B cell (primary cell): ENCODE results near the gene USH2A. TPM values are rescaled to one million over a fixed set of nuclear protein-coding genes. Genes with fewer than 3 reads are reported as not detected.

Experiments
- ATAC-seq: fragments of 200-7000 bp; cut with Tn5 transposase; one replicate; pipeline ENCODE4 v1.10.0; 2021; ENCODE audit warnings: low read depth, mild to moderate bottlenecking, moderate number of reproducible peaks, moderate library complexity
- CTCF ChIA-PET: fragments of 350-600 bp; sonication (Branson Sonifier 250); formaldehyde crosslinking; loops from one replicate; lab custom pipeline; 2021; ENCODE audit warnings: antibody characterized with exemption, inconsistent platforms; lab: Charles Lee
- POLR2A ChIA-PET: fragments of 350-600 bp; sonication (Branson Sonifier 250); formaldehyde crosslinking; loops from one replicate; lab custom pipeline; 2021; ENCODE audit warnings: antibody characterized with exemption; lab: Charles Lee
- DNase-seq: peaks from one replicate; pipeline ENCODE4 v3.0.0; 2013
- H2AFZ ChIP-seq: 2 replicates; pipeline ENCODE4 v1.6.1; 2012; ENCODE audit warnings: mild to moderate bottlenecking, low read depth, low read length; ENCODE audit not compliant: insufficient read depth, poor library complexity, severe bottlenecking
- H3K27ac ChIP-seq, 2 donors: 1 replicate in 1 of 2; 2 replicates in 1 of 2; pipeline ENCODE4 v1.5.1; 2012 to 2013; ENCODE audit warnings: low read length in 2 of 2, mild to moderate bottlenecking in 2 of 2, moderate library complexity in 1 of 2
- H3K27me3 ChIP-seq, 4 experiments: fragments of 200-600 bp in 1 of 4; sonication (generic) in 1 of 4; replicated peaks in 1 of 4; 1 replicate in 2 of 4; 2 replicates in 2 of 4; pipeline versions ENCODE4 v1.6.1 to v1.7.0; 2013 to 2016; ENCODE audit warnings: low read length in 3 of 4, mild to moderate bottlenecking in 2 of 4, mixed read lengths in 1 of 4, moderate library complexity in 1 of 4; ENCODE audit not compliant: insufficient read depth in 4 of 4, control insufficient read depth in 3 of 4; ENCODE audit errors: control extremely low read depth in 1 of 4
- H3K36me3 ChIP-seq, 2 experiments: replicated peaks in 1 of 2; 1 replicate in 1 of 2; 2 replicates in 1 of 2; pipeline versions ENCODE4 v1.6.1 to v1.7.1; 2013; ENCODE audit warnings: low read length in 1 of 2; ENCODE audit not compliant: insufficient read depth in 2 of 2, control insufficient read depth in 1 of 2; ENCODE audit errors: control extremely low read depth in 1 of 2, extremely low read depth in 1 of 2
- H3K4me1 ChIP-seq, 2 donors: fragments of 200-600 bp in 1 of 2; sonication (generic) in 1 of 2; 1 replicate in 1 of 2; 2 replicates in 1 of 2; pipeline versions ENCODE4 v1.5.1 to v1.6.1; 2013 to 2017; ENCODE audit warnings: low read length in 2 of 2; ENCODE audit not compliant: control insufficient read depth in 2 of 2, insufficient read depth in 2 of 2
- H3K4me2 ChIP-seq: replicated peaks from 2 replicates; pipeline ENCODE3; 2012; ENCODE audit warnings: mild to moderate bottlenecking, low read depth, low read length; ENCODE audit not compliant: poor library complexity, severe bottlenecking
- H3K4me3 ChIP-seq, 5 experiments: fragments of 200-600 bp in 1 of 5; sonication (generic) in 1 of 5; 1 replicate in 3 of 5; 2 replicates in 2 of 5; pipeline versions ENCODE4 v1.5.1 to v1.7.0; 2011 to 2016; ENCODE audit warnings: low read length in 4 of 5, mild to moderate bottlenecking in 4 of 5, low read depth in 2 of 5, control low read depth in 1 of 5, moderate library complexity in 1 of 5; ENCODE audit not compliant: insufficient read depth in 1 of 5; ENCODE audit errors: control extremely low read depth in 1 of 5, extremely low read depth in 1 of 5
- H3K79me2 ChIP-seq: fragments of 200-600 bp; sonication (generic); one replicate; pipeline ENCODE4 v1.6.0; 2016; ENCODE audit warnings: low read length; ENCODE audit not compliant: control insufficient read depth, insufficient read depth
- H3K9ac ChIP-seq: fragments of 200-600 bp; sonication (generic); 2 replicates; pipeline ENCODE4 v1.6.1; 2017; ENCODE audit warnings: mild to moderate bottlenecking, low read length, moderate library complexity
- H3K9me3 ChIP-seq, 3 donors: one replicate each; pipeline versions ENCODE4 v1.6.1 to v1.7.1; 2013; ENCODE audit warnings: low read length in 2 of 3; ENCODE audit not compliant: control insufficient read depth in 2 of 3, insufficient read depth in 1 of 3; ENCODE audit errors: control extremely low read depth in 1 of 3
- H4K20me1 ChIP-seq: 2 replicates; pipeline ENCODE4 v1.6.0; 2012; ENCODE audit warnings: mild to moderate bottlenecking, low read length; ENCODE audit not compliant: insufficient read depth, control insufficient read depth, poor library complexity, severe bottlenecking
- H3K27ac Mint-ChIP-seq: one replicate; pipeline ENCODE4 v1.8.0; 2021; ENCODE audit warnings: mixed read lengths
- H3K27me3 Mint-ChIP-seq: one replicate; pipeline ENCODE4 v1.8.0; 2021; ENCODE audit warnings: mixed read lengths
- H3K4me1 Mint-ChIP-seq: one replicate; pipeline ENCODE4 v1.8.0; 2021; ENCODE audit warnings: mixed read lengths
- H3K4me3 Mint-ChIP-seq: one replicate; pipeline ENCODE4 v1.8.0; 2021; ENCODE audit warnings: mixed read lengths
- H3K9me3 Mint-ChIP-seq: one replicate; pipeline ENCODE4 v1.8.0; 2022; ENCODE audit warnings: mixed read lengths; ENCODE audit not compliant: insufficient read depth
- CTCF ChIP-seq: fragments of 200-600 bp; IDR thresholded peaks from one replicate; pipeline ENCODE4 v1.8.0; 2022; ENCODE audit warnings: antibody characterized with exemption, mild to moderate bottlenecking
- EZH2 ChIP-seq: IDR thresholded peaks from 2 replicates; pipeline ENCODE4 v1.6.1; 2012; ENCODE audit warnings: borderline replicate concordance, low read depth, mild to moderate bottlenecking, moderate library complexity, low read length; ENCODE audit not compliant: insufficient read depth, poor library complexity, severe bottlenecking
- WGBS: methylation state at CpG from one replicate; pipeline ENCODE4 v1.1.5; 2013; ENCODE audit warnings: missing lambda C conversion rate; ENCODE audit not compliant: insufficient coverage; 5-methylcytosine and 5-hydroxymethylcytosine counted together
- intact Hi-C: fragments of 100-400 bp; cut with micrococcal nuclease; formaldehyde crosslinking; loops from one replicate; pipeline ENCODE4 v1.10.0; 2022
- polyA plus RNA-seq: library from polyadenylated mRNA; depleted of rRNA; stranded (reverse); fragments of >200 nt; gene quantifications from 2 replicates; pipeline ENCODE4 v1.2.3, GENCODE V29; 2012
- total RNA-seq, 2 donors: library from RNA; stranded (reverse); fragments of 120-200 nt in 1 of 2; gene quantifications; 1 replicate in 1 of 2; 2 replicates in 1 of 2; pipeline versions ENCODE4 v1.2.3 to v1.2.4, GENCODE V29; 2013 to 2022

USH2A gene
- total and polyA plus RNA-seq, 2 donors (not counting 1 experiment from before 2014, with no cell fraction given): 0.01 TPM; not detected in 1

- POLR2A ChIA-PET: no interaction called here
- Mint-ChIP-seq H3K27ac (no peak overlapping the region), H3K4me3 (no peak overlapping the region)
These were observed 684.2 kb downstream of the USH2A start for GRCh38 chr1:215739025-215739424.

GRCh38 chr1:215731699-215732098, 691.5 kb downstream of the USH2A start:
- Mint-ChIP-seq H3K4me3 (no peak overlapping the region), H3K27ac (no peak overlapping the region), H3K9me3 (no peaks in the 10 kb centered on the region), H3K27me3 (no peaks in the 10 kb centered on the region), H3K4me1 (no peaks in the 10 kb centered on the region)
- H3K4me2 ChIP-seq: no peak overlapping the region
- H3K36me3 ChIP-seq: no peaks in the 10 kb centered on the region
- intact Hi-C loops: no loop called here
- no peak for ATAC-seq
- POLR2A ChIA-PET: no interaction called here
- H3K4me1 ChIP-seq: no peaks in the 10 kb centered on the region
- no peak overlapping the region for H3K4me3 ChIP-seq
- H3K9ac ChIP-seq: no peak overlapping the region
- H2AFZ ChIP-seq: no peak overlapping the region
- no peaks in the 10 kb centered on the region for H4K20me1 ChIP-seq
- H3K79me2 ChIP-seq: no peaks in the 10 kb centered on the region
- no peaks in the 10 kb centered on the region for H3K27me3 ChIP-seq
- DNase-seq: no peak
- CTCF ChIA-PET: no interaction called here
- TF ChIP-seq CTCF: no peak
- no peak for TF ChIP-seq EZH2
- peaks cover 0 to 7% (median 6%) of the 10 kb centered on the region in 3 donors for H3K9me3 ChIP-seq
- H3K27ac ChIP-seq: no peak overlapping the region

More at GRCh38 chr1:215739025-215739424, 684.2 kb downstream of the USH2A start:
- Histone ChIP-seq H3K9ac (no peak overlapping the region), H3K27ac (no peak overlapping the region), H3K79me2 (no peaks in the 10 kb centered on the region), H3K27me3 (no peaks in the 10 kb centered on the region), H3K4me3 (no peak overlapping the region), H3K9me3 (peaks cover 0 to 2% (median 2%) of the 10 kb centered on the region in 3 donors), H3K4me2 (no peak overlapping the region), H3K36me3 (no peaks in the 10 kb centered on the region), H2AFZ (no peak overlapping the region), H3K4me1 (no peaks in the 10 kb centered on the region), H4K20me1 (no peaks in the 10 kb centered on the region)
- DNase-seq (no peak), ATAC-seq (no peak)
- Mint-ChIP-seq H3K4me1 (no peaks in the 10 kb centered on the region), H3K27me3 (no peaks in the 10 kb centered on the region), H3K9me3 (no peaks in the 10 kb centered on the region)
- no peak for TF ChIP-seq EZH2
- TF ChIP-seq CTCF: no peak
- intact Hi-C loops: no loop called here
- 100% methylated on average over 1 of the region's 3 CpGs for WGBS
- CTCF ChIA-PET: no interaction called here
